Stimulated activated CD8-positive, alpha-beta memory T cell treated with anti-CD3 and anti-CD28 coated beads, Interleukin-2, amount 100 ng/mL, for 48 hours (primary cell): ENCODE measurements around the gene BEGAIN.

Source experiments
- DNase-seq, 2 donors: peaks; one replicate each; pipeline ENCODE4 v3.0.0-alpha.2; 2020; ENCODE audit warnings: low read depth in 2 of 2

BEGAIN gene

GRCh38 chr14:100601064-100601463, 13.8 kb upstream of the BEGAIN start:
- DNase-seq, result no peak

- no peak for DNase-seq
Measured at GRCh38 chr14:100599981-100600380, 12.8 kb upstream of the BEGAIN start.

- DNase-seq, result no peak
Measured at GRCh38 chr14:100594625-100594951, 7.4 kb upstream of the BEGAIN start.

- no peak for DNase-seq
Measured at GRCh38 chr14:100593751-100594624, 6.8 kb upstream of the BEGAIN start.

GRCh38 chr14:100592972-100593371, 5.8 kb upstream of the BEGAIN start:
- no peak for DNase-seq

- no peak for DNase-seq
Measured at GRCh38 chr14:100592461-100592891, 5.3 kb upstream of the BEGAIN start.

GRCh38 chr14:100591453-100592371, 4.5 kb upstream of the BEGAIN start:
- no peak for DNase-seq

- DNase-seq, result no peak
Measured at GRCh38 chr14:100590726-100591452, 3.7 kb upstream of the BEGAIN start.

- DNase-seq, result no peak
Measured at GRCh38 chr14:100589760-100590469, 2.7 kb upstream of the BEGAIN start.

- DNase-seq, result no peak
Measured at GRCh38 chr14:100589071-100589759, 2.0 kb upstream of the BEGAIN start.

- DNase-seq, result no peak
Measured at GRCh38 chr14:100588671-100589070, 1.5 kb upstream of the BEGAIN start.

GRCh38 chr14:100587763-100588411, 670 bp upstream of the BEGAIN start:
- no peak for DNase-seq

- DNase-seq, result peak in 1 of 2 donors; percentile 23
Measured at GRCh38 chr14:100586403-100587085, 673 bp downstream of the BEGAIN start.

- no peak for DNase-seq
Measured at GRCh38 chr14:100586153-100586402, 1.1 kb downstream of the BEGAIN start.

- DNase-seq, result no peak
Measured at GRCh38 chr14:100585448-100586152, 1.6 kb downstream of the BEGAIN start.

- DNase-seq, result no peak
Measured at GRCh38 chr14:100584056-100585031, 2.9 kb downstream of the BEGAIN start.

GRCh38 chr14:100583245-100583644, 4.0 kb downstream of the BEGAIN start:
- DNase-seq, result no peak

- no peak for DNase-seq
Measured at GRCh38 chr14:100582496-100583165, 4.6 kb downstream of the BEGAIN start.
